HUES6 (cell line): ENCODE data around the gene CCNE1.
A peak's percentile ranks its signal among the peaks of the same experiment; 100 is the strongest.

ENCODE experiments used
- H3K27ac ChIP-seq: 2 replicates; pipeline ENCODE4 v1.7.0; 2013; ENCODE audit warnings: low read depth, mild to moderate bottlenecking, low read length, inconsistent platforms
- H3K27me3 ChIP-seq: 2 replicates; pipeline ENCODE4 v1.6.1; 2013; ENCODE audit warnings: low read length; ENCODE audit not compliant: control insufficient read depth, insufficient read depth
- H3K36me3 ChIP-seq: 2 replicates; pipeline ENCODE4 v1.6.1; 2013; ENCODE audit warnings: low read length; ENCODE audit not compliant: control insufficient read depth, insufficient read depth
- H3K4me1 ChIP-seq: 2 replicates; pipeline ENCODE4 v1.6.1; 2013; ENCODE audit warnings: low read length; ENCODE audit not compliant: control insufficient read depth, insufficient read depth
- H3K4me3 ChIP-seq: 2 replicates; pipeline ENCODE4 v1.5.1; 2013; ENCODE audit warnings: low read depth, low read length
- H3K9ac ChIP-seq: one replicate; pipeline ENCODE4 v1.6.1; 2013; ENCODE audit warnings: mild to moderate bottlenecking, low read length
- H3K9me3 ChIP-seq: 2 replicates; pipeline ENCODE4 v1.6.1; 2013; ENCODE audit warnings: low read depth, low read length; ENCODE audit not compliant: control insufficient read depth, insufficient read depth

CCNE1 gene

DNA sequence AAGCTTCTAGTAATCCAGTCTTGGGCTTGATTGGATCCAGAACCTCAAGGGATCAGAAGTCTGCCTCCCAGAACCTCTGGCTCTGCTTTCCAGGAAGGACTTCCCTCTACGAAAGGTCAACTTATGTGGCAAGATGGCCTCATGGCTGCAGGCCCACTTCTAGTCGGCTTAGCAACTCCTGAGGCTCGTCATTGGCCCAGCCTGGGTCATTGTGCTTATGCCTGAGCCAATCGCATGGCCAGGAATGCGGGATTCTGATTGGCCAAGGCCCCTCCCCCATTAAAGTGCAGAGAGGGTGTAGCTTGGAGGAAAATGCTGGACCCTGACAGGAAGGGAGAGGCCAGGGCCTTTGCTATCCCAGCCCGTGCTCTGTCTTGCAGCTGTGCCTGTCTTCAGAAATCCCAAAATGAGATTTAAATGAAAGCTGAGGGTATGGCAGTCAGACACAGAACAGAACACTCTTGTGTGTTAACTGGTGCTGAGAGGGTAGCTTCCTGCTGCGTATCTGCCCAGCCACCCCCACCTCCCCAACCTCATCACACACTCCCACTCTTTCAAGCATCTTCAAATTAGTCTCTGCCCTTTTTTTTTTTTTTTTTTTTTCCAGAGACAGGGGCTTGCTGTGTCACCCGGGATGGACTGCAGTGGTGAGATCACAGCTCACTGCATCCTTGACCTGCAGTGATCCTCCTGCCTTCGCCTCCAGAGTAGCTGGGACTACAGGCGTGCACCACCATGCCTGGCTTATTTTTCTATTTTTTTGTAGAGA lies 5.5 kb upstream of the CCNE1 start:
- no peaks in the 10 kb centered on the region for H3K36me3 ChIP-seq
- peaks cover 13% of the 10 kb centered on the region; the same call in 1 of the 2 replicates for H3K4me1 ChIP-seq
- no peak overlapping the region for H3K9ac ChIP-seq
- no peaks in the 10 kb centered on the region for H3K27me3 ChIP-seq
- H3K9me3 ChIP-seq = no peaks in the 10 kb centered on the region
- no peak overlapping the region for H3K4me3 ChIP-seq
- H3K27ac ChIP-seq = no peak overlapping the region

DNA sequence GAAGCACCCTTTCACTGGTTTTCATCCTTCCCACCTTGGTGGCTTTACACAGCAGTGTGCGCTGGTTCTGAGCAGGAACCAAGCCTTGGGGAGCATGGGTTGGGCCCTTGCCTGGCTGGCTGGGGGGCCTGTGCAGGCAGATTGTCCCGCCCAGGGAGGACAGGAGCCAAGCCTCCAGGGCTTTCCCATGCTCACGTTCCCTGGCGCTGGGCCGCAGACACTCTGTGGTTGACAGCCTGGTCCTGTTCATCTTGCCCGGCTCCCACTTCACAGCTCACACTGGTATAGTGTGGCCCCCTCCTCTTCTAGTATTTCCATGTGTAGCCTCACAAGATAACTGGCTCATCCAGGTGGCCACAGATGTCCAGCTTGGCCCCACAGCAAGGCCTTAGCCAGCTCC lies 4.6 kb upstream of the CCNE1 start:
- Histone ChIP-seq H3K4me3 (no peak overlapping the region), H3K27me3 (no peaks in the 10 kb centered on the region), H3K27ac (no peak overlapping the region), H3K9ac (no peak overlapping the region), H3K36me3 (no peaks in the 10 kb centered on the region), H3K4me1 (peaks cover 13% of the 10 kb centered on the region; the same call in 1 of the 2 replicates), H3K9me3 (no peaks in the 10 kb centered on the region)

DNA sequence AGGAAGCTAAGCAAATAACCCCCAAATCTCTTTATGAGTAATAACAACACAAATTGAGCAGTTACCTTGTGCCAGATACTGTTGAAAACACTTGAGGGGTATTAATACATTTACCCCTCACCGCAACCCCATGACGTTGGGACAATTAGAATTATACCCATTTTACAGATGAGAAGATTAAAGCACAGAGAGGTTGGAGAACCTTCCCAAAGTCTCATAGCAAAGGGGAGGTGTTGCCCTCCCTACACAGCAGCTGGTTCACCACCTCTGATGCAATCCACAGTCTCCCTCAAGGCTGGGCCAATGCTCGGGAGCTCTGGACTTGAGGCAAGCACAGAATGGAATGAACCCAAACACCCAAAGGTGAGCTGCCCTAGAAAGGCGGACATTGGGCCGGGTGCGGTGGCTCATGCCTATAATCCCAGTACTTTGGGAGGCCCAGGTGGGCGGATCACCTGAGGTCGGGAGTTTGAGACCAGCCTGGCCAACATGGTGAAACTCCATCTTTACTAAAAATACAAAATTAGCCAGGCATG lies 3.9 kb upstream of the CCNE1 start:
- no peak overlapping the region for H3K9ac ChIP-seq
- no peak overlapping the region for H3K27ac ChIP-seq
- H3K4me1 ChIP-seq = peaks cover 17% of the 10 kb centered on the region; the same call in 1 of the 2 replicates
- H3K36me3 ChIP-seq = 0 out of 2 replicates have a peak, but pooled peaks cover 1% of the 10 kb centered on the region
- H3K9me3 ChIP-seq = no peaks in the 10 kb centered on the region
- no peak overlapping the region for H3K4me3 ChIP-seq
- H3K27me3 ChIP-seq = no peaks in the 10 kb centered on the region

DNA sequence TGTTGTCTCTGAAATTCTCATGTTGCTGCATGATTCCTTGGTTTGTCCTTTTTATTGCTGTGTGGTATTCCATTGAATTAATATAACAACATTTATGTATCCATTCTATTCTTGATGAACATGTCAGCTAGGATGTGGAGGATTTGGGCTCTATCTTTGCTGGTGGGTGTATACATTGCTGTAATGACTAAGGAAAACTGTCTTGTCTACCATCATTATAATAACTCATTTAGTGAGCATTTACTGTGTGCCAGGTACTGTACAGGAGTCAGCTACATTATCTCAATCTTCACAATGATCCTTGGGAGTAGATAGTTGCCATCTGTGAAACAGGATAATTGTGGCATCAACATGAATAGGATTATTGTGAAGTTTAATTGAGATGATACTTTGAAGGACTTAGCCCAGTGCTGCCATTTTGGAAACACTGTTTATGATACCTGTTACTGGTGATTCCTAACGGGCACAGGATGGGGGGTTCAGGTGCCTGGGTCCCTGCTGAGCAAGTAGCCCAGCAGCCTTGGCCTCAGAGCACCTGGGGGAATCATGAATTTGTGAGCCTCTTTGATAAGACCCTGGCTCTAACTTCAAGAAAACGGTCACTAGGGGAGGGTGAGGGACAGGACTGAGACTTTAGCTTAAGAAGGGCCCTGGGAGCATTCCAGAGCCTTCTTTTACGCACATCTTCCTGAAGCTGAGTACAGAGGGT lies 1.8 kb upstream of the CCNE1 start:
- Histone ChIP-seq H3K36me3 (peaks cover 13% of the 10 kb centered on the region), H3K9me3 (no peaks in the 10 kb centered on the region), H3K4me1 (peaks cover 14% of the 10 kb centered on the region; the same call in 1 of the 2 replicates), H3K9ac (no peak overlapping the region), H3K4me3 (no peak overlapping the region), H3K27me3 (no peaks in the 10 kb centered on the region), H3K27ac (no peak overlapping the region)

DNA sequence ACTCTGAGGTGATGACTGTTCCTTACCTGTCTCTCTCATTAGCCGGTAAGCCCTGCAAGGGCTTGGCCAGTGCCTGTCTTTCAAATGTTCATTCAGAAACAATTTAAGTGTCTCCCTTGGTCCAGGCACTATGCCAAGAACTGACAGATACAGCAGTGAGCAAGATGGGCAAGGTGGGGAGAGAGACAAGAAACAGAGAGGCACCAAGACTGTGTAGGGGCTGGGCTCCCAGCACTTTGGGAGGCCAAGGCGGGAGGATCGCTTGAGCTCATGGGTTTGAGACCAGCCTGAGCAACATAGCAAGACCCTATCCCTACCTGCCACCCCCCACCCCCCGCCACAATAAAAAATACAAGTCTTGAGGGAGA lies 1.3 kb upstream of the CCNE1 start:
- Histone ChIP-seq H3K9ac (no peak overlapping the region), H3K4me1 (peaks cover 14% of the 10 kb centered on the region; the same call in 1 of the 2 replicates), H3K36me3 (peaks cover 13% of the 10 kb centered on the region), H3K27me3 (no peaks in the 10 kb centered on the region), H3K4me3 (no peak overlapping the region), H3K27ac (no peak overlapping the region), H3K9me3 (no peaks in the 10 kb centered on the region)

DNA sequence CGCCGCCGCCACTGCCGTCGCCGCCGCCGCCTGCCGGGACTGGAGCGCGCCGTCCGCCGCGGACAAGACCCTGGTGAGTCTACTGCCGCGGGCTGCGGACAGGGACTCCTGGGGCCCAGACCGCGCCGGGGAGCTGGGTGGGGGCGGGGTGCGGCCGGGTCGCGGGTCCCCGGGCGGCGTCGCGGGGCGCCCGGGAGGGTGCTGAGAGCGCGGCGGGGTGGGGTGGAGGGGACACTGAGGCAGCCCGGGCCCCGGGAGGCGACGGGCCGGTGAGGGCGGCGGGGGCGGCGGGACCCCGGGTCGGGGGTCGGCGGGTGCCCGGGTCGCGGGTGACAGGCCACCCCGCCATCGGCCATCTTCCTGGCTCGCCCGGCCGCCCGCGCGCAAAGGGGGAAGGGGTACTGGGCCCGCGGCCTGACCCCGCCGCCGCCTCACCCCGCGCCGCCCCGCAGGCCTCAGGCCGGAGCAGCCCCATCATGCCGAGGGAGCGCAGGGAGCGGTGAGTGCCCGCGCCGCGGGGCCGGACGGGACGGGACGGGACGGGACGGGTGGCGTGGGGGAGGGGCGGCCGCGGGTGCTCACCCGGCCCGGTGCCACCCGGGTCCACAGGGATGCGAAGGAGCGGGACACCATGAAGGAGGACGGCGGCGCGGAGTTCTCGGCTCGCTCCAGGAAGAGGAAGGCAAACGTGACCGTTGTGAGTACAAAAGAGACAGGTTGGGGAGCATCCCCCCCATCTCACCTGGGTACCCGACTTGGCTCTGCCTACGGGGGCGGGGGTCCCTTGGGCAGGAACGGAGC lies 489 bp downstream of the CCNE1 start:
- Histone ChIP-seq H3K27me3 (no peaks in the 10 kb centered on the region), H3K27ac (no peak overlapping the region), H3K9me3 (no peaks in the 10 kb centered on the region), H3K4me1 (peaks cover 10% of the 10 kb centered on the region; the same call in 1 of the 2 replicates), H3K36me3 (peaks cover 20% of the 10 kb centered on the region), H3K4me3 (peak overlapping the region; percentile 62), H3K9ac (peak overlapping the region; percentile 60)

DNA sequence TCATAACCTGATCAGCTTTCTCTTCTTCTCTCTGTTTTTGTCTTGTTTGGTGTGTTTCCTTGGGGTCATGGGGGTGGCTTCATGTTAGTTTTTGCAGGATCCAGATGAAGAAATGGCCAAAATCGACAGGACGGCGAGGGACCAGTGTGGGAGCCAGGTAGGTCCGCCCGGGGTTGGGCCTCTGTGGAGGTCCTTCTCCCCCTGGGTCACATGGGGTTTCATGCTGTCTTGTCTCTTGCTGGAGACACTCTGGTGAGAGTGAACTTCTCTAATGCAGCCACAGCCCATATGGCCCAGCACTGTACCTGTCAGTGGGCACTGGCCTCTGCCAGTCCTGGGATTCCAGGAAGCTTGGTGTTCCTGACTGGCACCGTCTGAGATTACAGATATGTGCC lies 1.1 kb downstream of the CCNE1 start:
- H3K9ac ChIP-seq = peak overlapping the region; percentile 60
- no peak overlapping the region for H3K27ac ChIP-seq

DNA sequence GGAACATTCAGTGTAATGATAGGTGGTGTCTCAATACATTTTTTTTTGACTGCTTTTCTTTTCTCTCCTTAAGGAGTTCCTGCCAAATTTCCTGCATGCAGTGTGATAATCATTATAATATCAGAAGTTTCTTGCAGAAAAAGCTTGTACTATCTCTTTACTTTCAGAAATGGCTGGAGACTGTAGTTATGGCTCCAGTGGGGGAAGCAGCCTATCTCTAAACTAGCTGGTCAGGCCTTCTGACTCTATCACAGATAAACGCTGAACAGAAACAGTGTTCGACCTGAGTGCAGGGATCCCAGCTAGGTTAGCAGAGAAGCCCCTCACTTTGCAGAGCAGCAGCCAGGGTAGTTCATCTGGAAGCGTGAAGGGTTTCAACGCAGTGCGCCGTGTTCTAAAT lies 1.9 kb downstream of the CCNE1 start:
- Histone ChIP-seq H3K4me1 (peaks cover 10% of the 10 kb centered on the region; the same call in 1 of the 2 replicates), H3K9ac (no peak overlapping the region), H3K27ac (no peak overlapping the region), H3K9me3 (no peaks in the 10 kb centered on the region), H3K4me3 (no peak overlapping the region), H3K27me3 (no peaks in the 10 kb centered on the region), H3K36me3 (peaks cover 28% of the 10 kb centered on the region)

More for the DNA sequence above, 1.1 kb downstream of the CCNE1 start:
- Histone ChIP-seq H3K9me3 (no peaks in the 10 kb centered on the region), H3K4me3 (peak overlapping the region; percentile 62), H3K27me3 (no peaks in the 10 kb centered on the region), H3K4me1 (peaks cover 10% of the 10 kb centered on the region; the same call in 1 of the 2 replicates), H3K36me3 (peaks cover 24% of the 10 kb centered on the region)

DNA sequence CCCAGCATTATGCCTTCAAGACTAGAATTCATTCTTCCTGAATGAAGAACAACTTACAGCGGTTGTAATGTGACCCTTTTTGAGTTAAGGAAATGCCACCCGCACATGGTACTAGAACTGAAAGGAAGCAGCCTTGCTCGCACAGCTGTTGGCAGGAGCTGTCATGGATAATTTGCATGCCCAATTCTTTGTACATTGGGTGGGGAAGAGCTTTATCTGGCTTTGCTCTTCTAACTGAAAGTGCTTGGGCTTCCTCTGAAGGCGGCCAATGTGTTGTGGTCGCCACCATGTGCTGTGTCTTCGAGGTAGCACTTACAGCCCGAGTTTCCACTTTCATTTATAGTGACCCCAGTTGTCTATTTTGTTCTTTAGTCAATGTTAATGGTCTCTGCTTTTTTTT lies 3.4 kb downstream of the CCNE1 start:
- H3K4me1 ChIP-seq = peaks cover 10% of the 10 kb centered on the region; the same call in 1 of the 2 replicates
- H3K9me3 ChIP-seq = no peaks in the 10 kb centered on the region
- H3K4me3 ChIP-seq = no peak overlapping the region
- no peak overlapping the region for H3K9ac ChIP-seq
- H3K27me3 ChIP-seq = no peaks in the 10 kb centered on the region
- H3K36me3 ChIP-seq = peaks cover 38% of the 10 kb centered on the region
- no peak overlapping the region for H3K27ac ChIP-seq

DNA sequence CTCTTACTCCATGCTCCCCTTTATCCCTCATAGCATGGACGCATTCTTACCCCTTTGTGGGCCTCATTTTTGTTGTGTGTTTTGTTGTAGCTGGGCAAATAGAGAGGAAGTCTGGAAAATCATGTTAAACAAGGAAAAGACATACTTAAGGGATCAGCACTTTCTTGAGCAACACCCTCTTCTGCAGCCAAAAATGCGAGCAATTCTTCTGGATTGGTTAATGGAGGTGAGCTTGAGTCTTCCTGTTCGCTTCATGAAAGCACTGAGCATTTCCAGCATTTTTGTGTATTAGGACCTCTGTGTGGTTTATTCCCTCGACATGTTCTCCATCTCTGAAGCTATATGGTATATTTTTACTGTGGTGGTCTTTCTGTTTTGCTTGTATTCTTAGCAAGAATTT lies 5.5 kb downstream of the CCNE1 start:
- no peak overlapping the region for H3K9ac ChIP-seq
- H3K27ac ChIP-seq = no peak overlapping the region
- no peaks in the 10 kb centered on the region for H3K9me3 ChIP-seq
- peaks cover 50% of the 10 kb centered on the region for H3K36me3 ChIP-seq
- H3K4me3 ChIP-seq = no peak overlapping the region
- peaks cover 6% of the 10 kb centered on the region; the same call in 1 of the 2 replicates for H3K4me1 ChIP-seq
- no peaks in the 10 kb centered on the region for H3K27me3 ChIP-seq
